Body of pancreas (tissue), 4 donors: Measurements from ENCODE around the gene SNAPC5. TPM values are rescaled to one million over a fixed set of nuclear protein-coding genes. Genes with fewer than 3 reads are reported as not detected.
"Not testable (repeated sequence)": the region's sequence is repeated elsewhere in the genome, so short reads cannot be mapped to it uniquely, and the experiment has no call there.

Experiments
- ATAC-seq: fragments of 150-250 bp; one replicate; pipeline ENCODE4 v1.9.1; 2016
- DNase-seq, 4 donors: peaks; one replicate each; pipeline ENCODE4 v3.0.0-alpha.2; 2019
- H3K27ac ChIP-seq, 4 donors: fragments of 200-600 bp; sonication (generic); 1 replicate in 3 of 4; 2 replicates in 1 of 4; pipeline versions ENCODE4 v1.5.1 to v1.6.1; 2016 to 2019; ENCODE audit warnings: mild to moderate bottlenecking in 1 of 4, mixed read lengths in 1 of 4, moderate library complexity in 1 of 4
- H3K27me3 ChIP-seq, 2 donors: fragments of 200-600 bp; sonication (generic); one replicate each; pipeline ENCODE4 v1.6.0; 2016; ENCODE audit warnings: mild to moderate bottlenecking in 1 of 2
- H3K36me3 ChIP-seq, 2 donors: fragments of 200-600 bp; sonication (generic); replicated peaks in 1 of 2; 2 replicates each; pipeline ENCODE4 v1.5.1; 2016; ENCODE audit warnings: low read depth in 2 of 2; ENCODE audit not compliant: insufficient read depth in 1 of 2
- H3K4me1 ChIP-seq: fragments of 200-600 bp; sonication (generic); one replicate; pipeline ENCODE4 v1.6.0; 2016
- H3K4me3 ChIP-seq, 2 donors: fragments of 200-600 bp; sonication (generic); 1 replicate in 1 of 2; 2 replicates in 1 of 2; pipeline ENCODE4 v1.5.1; 2016 to 2019
- H3K9me3 ChIP-seq, 3 donors: fragments of 200-600 bp; sonication (generic); 1 replicate in 2 of 3; 2 replicates in 1 of 3; pipeline ENCODE4 v1.5.1; 2016
- CTCF ChIP-seq, 7 experiments: fragments of 450-650 bp in 4 of 7; fragments of 200-600 bp in 3 of 7; sonication (generic) in 3 of 7; IDR thresholded peaks; one replicate each; pipeline ENCODE4 v1.5.1; 2016 to 2019; ENCODE audit warnings: antibody characterized with exemption in 7 of 7
- POLR2A ChIP-seq, 3 donors: fragments of 450-650 bp; IDR thresholded peaks; one replicate each; pipeline ENCODE4 v1.6.1; 2016; ENCODE audit warnings: antibody characterized with exemption in 3 of 3, mild to moderate bottlenecking in 2 of 3
- WGBS, 2 donors: methylation state at CpG; one replicate each; pipeline ENCODE4 v1.1.5; 2017; 5-methylcytosine and 5-hydroxymethylcytosine counted together
- intact Hi-C: fragments of 100-400 bp; cut with DNase I; formaldehyde crosslinking; loops from one replicate; pipeline ENCODE4 v1.15.1; 2023
- total RNA-seq, 2 donors: library from RNA; depleted of rRNA; stranded (reverse); fragments of >200 nt; gene quantifications; one replicate each; pipeline ENCODE4 v1.1.0, GENCODE V29; 2016

The SNAPC5 gene
- total RNA-seq, 2 donors from 2014 or later: 13.5 to 14.5 TPM

- DNase-seq (no peak), ATAC-seq (no peak)
- Histone ChIP-seq H3K27me3 (no peaks in the 10 kb centered on the region), H3K9me3 (no peaks in the 10 kb centered on the region), H3K4me1 (no peaks in the 10 kb centered on the region), H3K27ac (no peak overlapping the region), H3K36me3 (no peaks in the 10 kb centered on the region), H3K4me3 (no peak overlapping the region)
- 76 to 82% methylated on average over 4 of the region's 4 CpGs for whole genome bisulfite sequencing, 2 donors
- no peak for TF ChIP-seq CTCF (IDR thresholded peaks at IDR 0.05)
- TF ChIP-seq POLR2A (IDR thresholded peaks at IDR 0.05): no peak
- intact Hi-C loops: no loop called here
Observed at GRCh38 chr15:66462627-66463026, 34.9 kb downstream of the SNAPC5 start.

DNA sequence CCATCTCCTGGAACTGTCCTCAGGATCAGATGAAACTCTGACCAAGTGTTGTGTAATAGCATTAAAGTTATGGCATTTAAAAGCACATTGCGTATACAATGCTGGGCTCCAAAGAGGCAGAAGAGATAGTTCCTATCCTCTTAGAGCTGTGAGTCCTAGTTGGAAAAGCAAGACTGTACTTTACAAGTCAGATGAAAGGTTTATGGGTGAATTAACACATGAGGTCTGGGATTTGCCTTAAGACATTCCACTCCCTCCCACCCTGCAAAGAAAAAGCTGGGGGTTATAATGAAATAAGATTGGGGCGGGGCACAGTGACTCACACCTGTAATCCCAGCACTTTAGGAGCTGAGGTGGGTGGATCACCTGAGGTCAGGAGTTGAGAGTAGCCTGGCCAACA is 35.6 kb downstream of the SNAPC5 start:
- no peak overlapping the region for H3K4me3 ChIP-seq
- no peak for DNase-seq
- ATAC-seq: no peak
- no peak overlapping the region for H3K27ac ChIP-seq
- no peaks in the 10 kb centered on the region for H3K9me3 ChIP-seq
- no peaks in the 10 kb centered on the region for H3K27me3 ChIP-seq
- H3K4me1 ChIP-seq: no peaks in the 10 kb centered on the region
- intact Hi-C loops: no loop called here
- TF ChIP-seq CTCF (IDR thresholded peaks at IDR 0.05): no peak
- H3K36me3 ChIP-seq: no peaks in the 10 kb centered on the region
- WGBS, 2 donors: 90 to 92% methylated on average over 2 of the region's 2 CpGs

DNA sequence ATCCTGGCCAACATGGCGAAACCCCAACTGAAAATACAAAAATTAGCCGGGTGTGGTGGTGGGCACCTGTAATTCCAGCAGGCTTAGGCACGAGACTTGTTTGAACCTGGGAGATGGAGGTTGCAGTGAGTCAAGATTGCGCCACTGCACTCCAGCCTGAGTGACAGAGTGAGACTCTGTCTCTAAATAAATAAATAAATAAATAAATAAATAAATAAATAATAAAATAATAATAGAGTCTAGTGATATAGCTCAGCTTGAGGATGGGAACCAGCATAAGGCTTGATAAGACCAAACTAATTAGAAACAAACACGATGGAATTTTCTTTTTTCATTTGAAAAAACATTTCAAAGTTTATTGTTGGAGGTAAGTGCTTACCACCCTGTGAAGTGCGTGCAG is 36.3 kb downstream of the SNAPC5 start:
- ATAC-seq, H3K4me1 ChIP-seq, H3K36me3 ChIP-seq, H3K4me3 ChIP-seq, H3K27me3 ChIP-seq, DNase-seq, intact Hi-C loops, H3K9me3 ChIP-seq, H3K27ac ChIP-seq: not testable (repeated sequence)
- WGBS, 2 donors: 95 to 96% methylated on average over 6 of the region's 6 CpGs

- DNase-seq (no peak), ATAC-seq (no peak)
- no peak overlapping the region for H3K4me3 ChIP-seq
- intact Hi-C loops: no loop called here
- 84 to 98% methylated on average over 3 of the region's 3 CpGs for WGBS, 2 donors
- TF ChIP-seq CTCF (IDR thresholded peaks at IDR 0.05) (no peak), POLR2A (IDR thresholded peaks at IDR 0.05) (no peak)
- H3K27me3 ChIP-seq: no peaks in the 10 kb centered on the region
- no peaks in the 10 kb centered on the region for H3K36me3 ChIP-seq
- H3K4me1 ChIP-seq: no peaks in the 10 kb centered on the region
- H3K9me3 ChIP-seq: no peaks in the 10 kb centered on the region
- H3K27ac ChIP-seq: no peak overlapping the region
Observed at GRCh38 chr15:66459818-66460615, 37.5 kb downstream of the SNAPC5 start.

GRCh38 chr15:66456211-66456610 is 41.4 kb downstream of the SNAPC5 start:
- no peak overlapping the region for H3K27ac ChIP-seq
- H3K4me3 ChIP-seq: no peak overlapping the region
- WGBS, 2 donors: 49 to 62% methylated on average over 3 of the region's 3 CpGs
- no peaks in the 10 kb centered on the region for H3K4me1 ChIP-seq
- no peaks in the 10 kb centered on the region for H3K9me3 ChIP-seq
- no peaks in the 10 kb centered on the region for H3K36me3 ChIP-seq
- TF ChIP-seq CTCF (IDR thresholded peaks at IDR 0.05) (no peak), POLR2A (IDR thresholded peaks at IDR 0.05) (no peak)
- no peaks in the 10 kb centered on the region for H3K27me3 ChIP-seq
- intact Hi-C loops: no loop called here
- ATAC-seq (no peak), DNase-seq (no peak)
